ENCODE results near the gene SRPX2.
A peak's percentile ranks its signal among the peaks of the same experiment; 100 is the strongest.

Gene SRPX2

DNA sequence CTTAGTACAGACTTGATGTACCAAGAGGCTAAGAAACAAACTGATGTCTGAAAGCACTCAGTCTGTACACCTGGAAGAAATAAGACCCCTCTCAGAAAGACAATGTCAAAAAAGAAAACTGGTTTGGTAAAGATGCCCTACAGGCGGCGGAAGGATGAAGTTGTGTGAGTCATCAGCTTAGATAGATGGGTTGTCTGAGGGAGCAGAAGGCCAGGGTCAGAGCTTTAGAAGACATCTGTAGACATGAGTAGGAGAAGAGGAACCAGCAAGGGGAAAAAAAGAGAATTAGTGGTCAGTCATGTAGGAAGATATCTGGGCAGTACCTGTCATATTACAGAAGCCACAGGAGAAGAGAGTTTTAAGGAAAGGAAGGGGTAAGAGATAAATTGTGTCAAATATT lies 8.3 kb downstream of the SRPX2 start:
- no peak for DNase-seq

DNA sequence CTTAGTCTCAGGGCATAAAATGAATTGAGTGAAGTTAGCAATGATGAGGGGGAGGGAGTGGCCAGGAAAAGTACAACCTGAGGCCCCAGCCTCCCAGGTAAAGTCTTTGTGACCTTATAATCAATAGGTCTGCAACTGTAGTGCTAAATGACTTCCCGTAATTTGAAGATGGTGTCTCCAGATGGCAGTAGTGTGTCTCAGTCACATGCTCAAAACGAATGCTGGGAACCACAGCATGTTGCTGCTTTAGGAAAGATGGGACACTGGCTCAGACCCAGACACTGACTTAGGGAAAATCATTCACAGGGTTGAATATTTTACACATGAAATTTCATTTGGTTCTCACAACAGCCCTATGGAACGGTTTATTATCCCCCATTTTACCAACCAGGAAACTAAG lies 10.3 kb downstream of the SRPX2 start:
- DNase-seq: peak; percentile 19

DNA sequence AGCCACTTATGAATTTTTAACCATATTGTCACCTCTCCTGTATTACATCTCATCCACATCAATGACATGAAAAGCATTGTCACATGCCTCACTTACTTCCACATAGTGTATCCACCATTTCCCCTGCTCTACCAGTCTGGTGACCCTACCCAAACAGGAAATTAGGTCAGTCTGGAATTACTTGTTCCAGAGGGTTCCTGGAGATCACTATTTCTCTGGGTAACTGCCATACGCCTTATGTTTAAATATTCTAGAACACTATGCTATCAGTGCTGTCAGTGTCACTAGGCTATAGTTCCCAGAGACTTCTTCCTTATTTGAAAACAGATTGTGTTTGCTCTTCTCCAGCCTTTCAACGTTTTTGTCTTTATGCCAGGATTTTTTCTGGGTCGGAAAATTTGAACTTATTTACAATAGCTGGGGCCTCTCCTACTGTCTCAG lies 15.0 kb downstream of the SRPX2 start:
- DNase-seq: no peak

DNA sequence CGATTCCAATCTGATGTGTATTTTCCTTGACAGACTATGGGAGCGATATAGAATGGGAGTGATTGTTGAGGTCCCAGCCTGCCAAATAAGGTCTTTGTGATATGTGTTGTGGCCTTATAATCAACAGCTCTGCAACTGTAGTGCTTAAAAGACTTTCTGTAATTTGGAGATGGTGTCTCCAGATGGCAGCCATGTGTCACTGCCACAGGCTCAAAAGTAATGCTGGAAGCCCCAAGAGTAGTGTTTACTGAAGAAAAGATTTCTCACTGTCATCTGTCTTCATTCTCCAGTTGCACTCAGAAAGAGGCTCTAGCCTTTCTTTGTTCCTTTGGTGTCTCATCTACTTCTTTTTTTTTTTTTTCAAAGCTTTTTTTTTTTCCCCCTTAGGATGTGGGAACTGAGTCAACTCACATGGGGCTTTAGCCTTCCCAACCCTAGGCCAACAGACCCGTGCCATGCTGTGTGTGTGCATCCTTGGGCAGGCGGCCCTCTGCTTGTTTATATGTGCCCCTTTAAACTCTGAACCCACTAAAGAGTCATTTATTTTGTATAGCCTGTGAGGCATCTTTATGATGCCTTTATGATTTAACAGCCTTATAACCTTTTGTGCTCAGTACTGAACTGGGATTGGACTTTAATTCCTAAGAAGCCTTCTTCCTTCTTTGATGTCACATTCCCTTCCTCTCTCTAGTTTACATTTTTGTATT lies 15.6 kb downstream of the SRPX2 start:
- no peak for DNase-seq

DNA sequence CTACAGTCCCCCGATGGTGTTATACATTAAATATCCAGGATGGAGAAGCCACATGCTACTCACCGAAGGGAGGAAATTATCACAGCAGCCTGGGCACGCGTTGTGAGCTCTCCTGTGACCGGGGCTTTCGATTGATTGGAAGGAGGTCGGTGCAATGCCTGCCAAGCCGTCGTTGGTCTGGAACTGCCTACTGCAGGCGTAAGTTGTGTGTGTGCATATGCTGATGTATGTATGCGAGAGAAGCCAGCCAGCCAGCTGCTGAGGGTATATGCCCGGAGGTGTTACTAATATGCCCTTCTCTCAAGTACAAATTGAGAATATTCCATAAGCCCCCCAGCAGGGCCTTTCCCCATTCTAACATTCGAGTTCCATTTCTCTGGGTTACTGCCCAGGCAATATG lies 18.2 kb downstream of the SRPX2 start:
- no peak for DNase-seq

DNA sequence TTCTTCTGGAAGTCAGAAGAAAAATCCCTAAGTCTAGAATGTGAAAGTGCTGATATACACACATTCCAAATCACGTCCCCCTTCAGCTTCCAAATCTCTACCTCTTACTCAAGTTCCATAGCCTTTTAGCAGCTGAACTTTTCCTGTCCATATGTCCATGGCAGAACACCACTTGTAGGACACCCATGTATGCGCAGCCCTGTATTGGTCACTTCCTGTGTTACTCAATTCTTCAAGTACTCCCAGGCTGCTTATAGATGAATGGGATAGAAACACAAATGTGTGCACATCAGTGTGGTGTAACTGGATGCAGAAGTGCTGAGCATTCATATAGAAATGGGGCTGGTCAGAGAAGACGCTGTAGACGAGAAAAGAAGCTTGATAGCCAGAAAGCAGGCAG lies 18.8 kb downstream of the SRPX2 start:
- DNase-seq: no peak

DNA sequence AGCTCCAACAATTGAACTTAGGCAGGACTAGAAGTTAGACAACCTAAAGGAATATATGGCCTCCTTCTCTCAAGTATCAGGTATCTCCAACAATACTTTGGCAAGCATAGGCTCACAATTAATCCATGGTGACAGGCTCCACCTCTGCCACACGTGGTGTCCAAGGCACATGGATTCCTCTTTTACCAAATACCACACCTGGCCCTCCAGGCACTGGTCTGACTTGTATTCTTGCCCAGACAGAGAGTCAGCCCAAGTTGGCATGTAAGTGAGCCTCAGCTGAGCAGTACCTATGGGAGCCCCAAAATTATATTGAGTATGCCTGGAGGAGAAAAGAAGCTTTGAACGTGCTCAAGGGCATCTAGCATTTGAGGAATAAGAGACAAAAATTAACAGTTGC lies 19.6 kb downstream of the SRPX2 start:
- no peak for DNase-seq

DNA sequence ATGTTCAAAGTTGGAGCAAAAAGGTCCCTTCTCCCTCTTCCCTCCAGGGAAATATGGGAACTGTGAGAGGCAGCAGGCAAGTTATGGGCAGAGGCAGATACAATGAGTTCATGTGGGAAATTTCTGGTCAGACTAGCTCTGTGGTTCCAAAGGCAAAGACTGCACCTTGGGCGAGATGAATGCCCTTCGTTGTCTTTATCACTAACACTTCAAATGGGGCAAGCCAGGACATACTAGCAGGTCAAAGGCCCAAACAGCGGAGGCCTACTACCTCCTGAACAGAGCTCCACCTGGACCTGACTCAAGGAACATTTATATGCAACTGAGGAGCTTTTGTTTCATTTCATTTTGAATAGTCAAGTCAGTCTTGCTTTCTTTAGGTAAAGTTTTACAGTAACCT lies 29.0 kb downstream of the SRPX2 start:
- no peak for DNase-seq

DNA sequence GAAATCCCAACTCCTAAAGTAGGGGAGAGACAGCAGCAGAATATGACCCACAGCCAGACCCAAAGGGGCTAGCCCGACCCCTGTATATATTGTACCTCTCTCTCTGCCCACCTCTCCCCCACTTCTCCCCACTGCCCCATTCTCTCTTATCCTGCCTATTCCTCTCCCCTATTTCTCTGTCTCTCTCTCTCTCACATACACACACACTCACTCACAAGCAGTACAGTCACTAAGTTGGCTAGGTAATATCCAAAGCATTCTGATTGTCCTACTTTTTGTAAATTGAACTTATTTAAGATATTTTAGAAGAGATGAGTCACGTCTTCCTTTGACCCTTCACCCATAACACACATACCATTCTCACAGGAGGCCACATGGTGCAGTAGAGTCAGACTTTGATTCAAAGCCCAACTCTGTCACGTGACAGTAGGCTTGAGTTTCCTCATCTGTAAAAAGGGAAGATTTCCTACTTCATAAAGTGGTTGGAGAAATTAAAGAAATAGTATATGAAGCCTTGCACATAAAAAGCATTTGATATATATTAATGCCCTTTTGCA lies 29.5 kb downstream of the SRPX2 start:
- DNase-seq: no peak

DNA sequence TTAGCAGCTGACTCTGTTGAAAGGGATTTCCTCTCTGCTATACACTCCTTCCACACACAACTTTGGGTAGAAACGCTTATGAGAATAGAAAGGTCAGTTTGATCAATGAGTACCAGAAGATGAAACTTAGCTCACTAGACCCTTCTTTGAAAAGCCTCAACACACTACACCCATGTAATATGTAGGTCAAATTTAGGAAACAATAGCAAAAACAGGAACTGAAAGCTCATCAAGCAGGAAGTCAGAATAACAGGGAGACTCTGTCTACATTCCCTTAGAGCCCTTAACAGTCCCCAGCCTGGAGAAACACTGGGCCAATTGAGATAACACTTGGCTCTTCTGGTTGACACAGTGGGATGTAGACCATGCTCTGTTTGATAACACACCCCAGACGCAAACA lies 30.7 kb downstream of the SRPX2 start:
- no peak for DNase-seq

DNA sequence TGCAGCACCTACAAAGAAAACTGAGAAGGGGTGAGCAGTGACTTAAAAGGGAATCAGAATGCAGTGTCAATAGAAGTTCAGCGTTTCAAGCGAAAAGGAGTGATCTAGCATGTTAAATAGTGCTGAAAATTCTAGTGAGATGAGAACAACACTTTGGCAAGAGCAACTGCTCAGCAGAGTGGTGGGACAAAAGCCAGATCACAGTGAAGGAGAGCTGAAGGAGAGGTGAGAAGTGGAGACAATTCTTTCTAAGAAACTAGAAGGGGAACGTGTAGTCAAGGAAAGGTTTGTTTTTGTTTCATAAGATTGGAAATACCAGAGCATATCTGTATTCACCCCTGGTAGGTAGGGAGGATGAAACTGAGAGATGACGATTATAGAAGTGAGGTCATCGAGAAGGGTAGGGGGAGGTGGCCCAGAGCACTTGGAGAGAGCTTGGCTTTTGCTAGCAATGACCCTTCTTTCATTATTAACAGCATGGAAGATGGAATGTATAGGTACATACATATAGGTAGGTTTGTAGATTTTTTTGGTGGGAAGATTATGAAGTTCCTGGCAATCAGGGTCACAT lies 33.7 kb downstream of the SRPX2 start:
- DNase-seq: no peak

DNA sequence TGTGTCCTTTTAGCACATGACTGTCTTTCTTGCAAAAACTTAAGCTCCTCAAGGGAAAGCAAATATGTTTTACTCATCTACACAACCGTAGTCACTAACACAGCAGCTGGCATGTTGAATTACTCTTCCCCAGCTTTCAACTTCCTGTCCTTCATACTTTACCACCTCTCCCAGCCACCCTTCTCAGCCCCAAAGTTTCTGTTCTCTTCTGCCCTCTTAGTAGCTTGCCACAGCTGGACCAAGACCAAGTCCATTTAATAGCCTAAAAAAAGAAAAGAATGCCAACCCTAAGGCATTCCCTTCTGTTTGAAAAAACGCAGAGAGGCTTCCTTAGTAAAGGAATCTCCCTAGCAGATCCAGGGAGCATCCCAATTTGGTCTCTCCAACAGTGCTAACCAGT lies 36.8 kb downstream of the SRPX2 start:
- no peak for DNase-seq

DNA sequence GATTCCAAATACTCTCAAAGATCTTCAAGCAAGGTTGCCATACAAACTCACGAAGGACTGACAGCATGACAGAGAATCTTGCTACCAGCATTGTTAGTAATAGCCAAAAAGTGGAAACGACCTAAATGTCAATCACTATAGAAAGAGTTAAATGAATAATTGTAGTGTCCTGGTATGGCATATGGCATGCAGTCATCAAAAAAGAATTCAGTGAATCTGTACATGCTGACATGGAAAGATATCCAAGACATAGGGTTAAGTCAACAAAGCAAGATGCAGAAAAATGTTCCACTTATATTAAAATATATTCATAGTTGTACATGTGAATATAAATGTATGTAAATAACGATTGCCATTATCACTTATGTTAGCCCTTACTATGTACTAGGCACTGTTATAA lies 37.6 kb downstream of the SRPX2 start:
- DNase-seq: no peak

DNA sequence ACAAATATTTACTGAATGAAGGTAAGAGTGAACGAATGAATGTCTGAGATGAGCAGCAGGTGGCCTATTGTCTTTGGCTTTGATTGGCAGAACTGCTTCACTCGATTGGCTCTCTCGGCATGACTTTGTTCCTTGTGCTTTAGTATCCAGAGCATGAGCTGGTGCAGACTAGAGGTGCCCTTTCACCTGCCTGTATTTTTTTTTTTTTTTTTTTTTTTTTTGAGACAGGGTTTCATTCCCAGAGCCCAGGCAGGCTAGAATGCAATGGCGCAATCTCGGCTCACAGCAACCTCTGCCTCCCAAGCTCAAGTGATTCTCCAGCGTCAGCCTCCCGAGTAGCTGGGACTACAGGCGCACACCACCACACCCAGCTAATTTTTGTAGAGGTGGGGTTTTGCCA lies 38.9 kb downstream of the SRPX2 start:
- no peak for DNase-seq

DNA sequence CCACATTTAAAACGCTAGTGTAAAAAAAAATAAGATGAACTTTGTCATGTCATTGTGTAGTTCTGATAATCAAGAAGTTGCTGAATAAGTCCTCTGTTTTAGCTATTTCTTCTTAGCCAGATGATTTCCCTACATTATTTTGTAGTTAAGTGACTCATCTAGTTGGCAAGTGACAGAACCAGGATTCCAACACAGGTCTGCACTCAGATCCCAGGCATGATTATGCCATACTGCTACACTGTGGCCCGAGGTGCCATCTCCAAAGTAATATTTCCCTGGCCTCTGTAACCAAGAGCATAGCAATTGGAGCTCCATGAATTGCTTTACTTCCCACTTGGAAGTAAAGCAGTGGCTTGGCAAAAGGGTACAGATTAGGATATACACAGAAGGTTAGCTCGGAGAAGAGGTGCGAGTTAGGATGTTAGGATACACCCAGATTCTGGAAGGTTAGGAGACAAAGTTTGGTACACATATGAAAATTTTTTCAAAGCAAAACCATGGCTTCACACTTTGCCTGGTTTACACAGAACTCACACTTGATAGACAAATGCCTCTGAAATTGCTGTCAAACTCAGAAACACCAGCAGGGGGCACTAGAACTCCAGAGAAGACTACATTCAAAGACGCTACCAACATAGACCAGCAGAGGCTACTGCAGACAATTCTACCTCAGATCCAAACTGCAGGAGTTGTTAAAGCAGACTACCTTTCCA lies 41.4 kb downstream of the SRPX2 start:
- DNase-seq: peak; percentile 80

DNA sequence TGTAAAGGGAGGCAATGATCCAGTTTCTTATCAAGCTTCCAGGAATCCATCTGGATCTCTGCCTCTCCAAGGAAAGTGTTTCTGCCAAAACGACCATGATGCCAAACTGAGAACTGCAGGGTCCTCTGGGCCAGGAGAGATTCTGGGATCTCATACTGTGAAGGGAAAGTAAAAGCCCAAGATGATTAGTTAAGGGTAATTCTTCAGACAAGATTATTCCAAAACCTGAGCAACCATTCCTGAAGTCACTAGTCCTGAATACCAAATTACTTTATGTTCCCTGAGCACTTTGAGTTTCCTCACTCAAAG lies 42.0 kb downstream of the SRPX2 start:
- DNase-seq: no peak

DNA sequence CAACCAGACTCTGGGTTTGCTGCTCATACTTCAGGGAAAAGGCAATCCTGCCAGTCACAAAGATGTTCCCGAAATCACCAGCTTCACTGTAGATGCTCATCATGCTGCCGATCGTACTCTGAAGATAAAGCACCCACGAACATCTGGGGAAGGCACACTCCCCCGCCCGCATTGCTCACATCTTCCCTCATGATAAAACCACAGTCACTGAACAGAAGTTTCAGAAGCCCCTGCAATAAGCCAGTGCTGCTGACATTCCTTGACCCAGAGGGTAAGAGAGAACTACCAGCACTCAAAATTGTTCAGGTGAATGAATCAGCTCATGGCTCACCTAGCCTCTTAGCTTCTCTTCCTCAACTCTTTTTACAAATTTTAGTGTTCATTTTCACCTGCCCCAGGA lies 43.1 kb downstream of the SRPX2 start:
- no peak for DNase-seq

DNA sequence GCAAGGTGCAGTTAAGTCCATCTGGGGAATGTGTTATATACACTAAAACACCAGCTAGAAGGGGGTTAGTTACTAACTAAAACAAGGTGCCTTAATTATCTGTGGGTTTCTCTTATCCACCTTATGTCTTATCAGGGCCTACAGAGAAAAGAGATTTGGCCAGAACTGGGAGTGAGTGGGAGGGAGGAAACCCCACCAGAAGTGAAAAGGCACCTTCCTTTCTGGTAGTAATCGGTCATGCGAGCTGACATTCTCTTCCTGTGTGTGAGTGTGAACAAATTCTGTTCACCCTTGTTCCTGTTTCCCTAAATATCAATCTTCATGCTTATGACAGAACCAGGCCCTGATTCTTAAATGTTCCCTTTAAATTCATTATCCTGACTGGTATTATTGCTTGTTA lies 43.5 kb downstream of the SRPX2 start:
- no peak for DNase-seq

DNA sequence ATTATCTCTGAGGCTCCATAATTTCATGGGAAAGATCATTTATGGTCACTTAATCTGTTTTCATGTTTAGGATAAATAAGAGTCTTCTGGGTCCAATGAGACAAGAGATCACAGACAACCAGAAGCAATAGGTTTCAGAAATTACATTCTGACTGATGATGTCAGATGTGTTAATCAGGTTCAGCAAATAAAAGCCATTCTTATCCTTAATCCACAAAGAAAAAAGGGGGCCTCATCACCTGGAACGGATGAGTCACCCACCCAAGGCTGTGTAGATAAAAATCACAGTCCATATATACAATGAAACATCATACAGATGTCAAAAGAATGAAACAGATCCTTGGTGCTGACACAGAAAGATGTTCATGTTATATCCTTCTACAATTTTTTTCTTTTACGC lies 51.3 kb downstream of the SRPX2 start:
- DNase-seq: no peak

DNA sequence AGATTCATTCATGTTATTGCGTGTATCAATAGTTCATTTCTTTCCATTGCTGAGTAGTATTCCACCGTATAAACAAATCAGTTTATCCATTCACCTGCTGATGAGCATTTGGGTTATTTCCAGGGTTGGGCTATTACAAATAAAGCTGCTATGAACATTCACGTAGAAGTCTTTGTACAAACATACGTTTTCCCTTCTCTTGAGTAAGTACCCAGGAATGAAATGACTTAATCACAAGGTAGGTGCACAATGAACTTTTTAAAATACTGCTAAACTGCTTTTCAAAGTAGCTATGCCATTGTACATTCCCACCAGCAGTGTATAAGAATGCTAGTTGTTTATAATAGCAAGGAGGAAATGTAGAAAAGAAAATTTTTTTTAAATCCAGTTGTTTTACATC lies 52.0 kb downstream of the SRPX2 start:
- DNase-seq: no peak

DNA sequence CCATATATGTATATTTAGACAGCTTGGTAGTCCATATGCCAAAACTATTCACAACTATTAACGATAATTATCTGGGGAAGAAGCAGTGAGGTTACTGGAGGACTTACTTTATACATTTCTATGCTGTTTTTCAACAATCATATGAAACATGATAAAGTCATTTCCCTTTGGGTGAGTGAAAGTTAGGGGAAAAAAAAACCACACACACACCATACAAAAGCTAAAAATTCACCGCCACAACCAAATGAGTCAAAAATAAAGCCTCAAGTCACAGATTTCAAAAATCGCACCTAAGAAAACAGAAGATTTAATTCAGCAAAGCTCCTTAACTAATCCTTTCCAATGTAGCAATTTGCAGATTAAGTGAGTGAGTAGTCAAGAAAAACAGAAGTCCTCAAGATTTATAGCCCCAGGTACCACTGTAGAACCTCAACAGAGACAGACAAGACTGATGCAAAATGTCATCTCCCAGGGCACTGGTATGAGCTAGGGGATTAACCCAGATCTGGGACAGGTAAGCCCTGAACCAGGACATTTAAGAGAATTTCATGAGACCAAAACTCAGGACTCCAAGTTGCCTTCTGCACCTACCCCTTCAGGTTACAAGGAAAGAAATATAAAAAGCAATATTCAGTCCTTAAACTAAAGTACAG lies 52.8 kb downstream of the SRPX2 start:
- DNase-seq: no peak

DNA sequence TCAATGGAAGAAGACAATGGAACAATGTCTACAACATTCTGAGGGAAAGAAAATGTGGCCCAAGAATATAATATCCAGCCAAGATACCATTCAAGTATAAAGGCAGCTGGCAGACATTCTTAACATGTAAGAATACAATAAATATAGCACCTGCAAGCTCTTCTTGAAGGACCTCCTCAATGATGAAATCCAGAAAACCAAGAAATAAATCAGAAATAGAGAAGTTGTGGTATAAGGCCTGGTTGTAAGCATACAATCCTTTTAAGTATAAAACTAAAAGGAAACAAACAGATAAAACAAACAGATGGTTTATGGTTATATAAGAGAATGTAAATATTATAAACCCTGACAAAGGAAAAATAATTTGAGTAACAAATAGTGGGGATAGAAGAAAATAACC lies 54.6 kb downstream of the SRPX2 start:
- no peak for DNase-seq

DNA sequence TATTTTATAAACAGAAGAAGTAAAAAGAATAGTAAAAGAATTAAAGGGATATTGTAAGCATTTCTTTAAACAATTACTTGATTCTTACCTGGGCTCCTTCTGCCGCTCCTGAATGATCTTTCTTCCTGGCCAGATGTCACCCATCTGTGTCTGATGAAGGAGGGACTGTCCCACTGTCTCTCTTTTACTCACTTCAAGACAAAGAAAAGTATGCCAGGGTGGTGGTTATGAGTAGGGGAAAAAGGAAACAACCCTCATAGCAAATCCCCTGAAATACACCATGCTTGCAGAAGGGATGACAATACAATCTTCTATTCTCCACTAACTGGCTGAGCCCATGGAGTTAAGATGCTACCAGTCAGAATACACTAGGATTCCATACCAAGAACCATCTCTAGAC lies 56.8 kb downstream of the SRPX2 start:
- DNase-seq: no peak

All from activated CD4-positive, alpha-beta T cell treated with anti-CD3 and anti-CD28 coated beads, Interleukin-10, Interleukin-2, amounts not matched to agents 100 ng/mL and 50 ng/mL, durations not matched to agents 16 hours and 8 hours (primary cell).